OCI-LY3 (cell line): ENCODE measurements around the gene ESRRG.

Source experiments
- H2AFZ ChIP-seq: fragments of 200-600, 300-600 bp; shearing (Covaris generic); 2 replicates; pipeline ENCODE4 v1.6.0; 2014; ENCODE audit warnings: antibody characterized with exemption, low read depth, low read length
- H3K27ac ChIP-seq: fragments of 200-600, 300-600 bp; sonication (generic); 2 replicates; pipeline ENCODE4 v1.5.1; 2014; ENCODE audit warnings: mild to moderate bottlenecking, low read length, moderate library complexity, mixed read lengths
- H3K27me3 ChIP-seq: fragments of 200-600, 300-600 bp; sonication (generic); 2 replicates; pipeline ENCODE4 v1.6.1; 2014; ENCODE audit warnings: low read depth, low read length, mixed read lengths
- H3K36me3 ChIP-seq: fragments of 200-600, 300-600 bp; sonication (generic); replicated peaks from 2 replicates; pipeline ENCODE3; 2014; ENCODE audit warnings: low read depth, low read length, mixed read lengths
- H3K4me1 ChIP-seq: fragments of 300-600, 200-600 bp; sonication (generic); 2 replicates; pipeline ENCODE4 v1.6.1; 2014; ENCODE audit warnings: low read length, mixed read lengths
- H3K4me2 ChIP-seq: fragments of 200-600, 300-600 bp; sonication (generic); 2 replicates; pipeline ENCODE4 v1.6.1; 2014; ENCODE audit warnings: low read length, mixed read lengths
- H3K4me3 ChIP-seq: fragments of 300-600, 200-600 bp; sonication (generic); 2 replicates; pipeline ENCODE4 v1.5.1; 2014; ENCODE audit warnings: antibody characterized with exemption, mild to moderate bottlenecking, low read length, moderate library complexity
- H3K79me2 ChIP-seq: fragments of 300-600, 200-600 bp; shearing (Covaris generic); 2 replicates; pipeline ENCODE4 v1.6.1; 2014; ENCODE audit warnings: mild to moderate bottlenecking, low read length, mixed read lengths
- H3K9ac ChIP-seq: fragments of 300-600, 200-600 bp; shearing (Covaris generic); 2 replicates; pipeline ENCODE4 v1.6.0; 2014; ENCODE audit warnings: mild to moderate bottlenecking, low read length, moderate library complexity
- H3K9me3 ChIP-seq: fragments of 200-600, 300-600 bp; shearing (Covaris generic); 2 replicates; pipeline ENCODE4 v1.6.1; 2014; ENCODE audit warnings: low read length, mixed read lengths; ENCODE audit not compliant: insufficient read depth
- H4K20me1 ChIP-seq: fragments of 200-600, 300-600 bp; sonication (generic); 2 replicates; pipeline ENCODE4 v1.6.1; 2016; ENCODE audit warnings: low read length, mixed read lengths; ENCODE audit not compliant: insufficient read depth
- CTCF ChIP-seq: fragments of 200-600, 300-600 bp; sonication (generic); IDR thresholded peaks from 2 replicates; pipeline ENCODE4 v1.5.1; 2014; ENCODE audit warnings: antibody characterized with exemption, low read length, low read depth
- EZH2phosphoT487 ChIP-seq: fragments of 200-600 bp; shearing (Covaris generic); IDR thresholded peaks from 2 replicates; pipeline ENCODE4 v1.6.1; 2018; ENCODE audit warnings: antibody characterized with exemption, mixed run types, low read depth

ESRRG gene

GRCh38 chr1:216528816-216529215 lies 194.4 kb downstream of the ESRRG start:
- H3K4me3 ChIP-seq, result no peak overlapping the region
- H3K27ac ChIP-seq, result no peak overlapping the region
- no peaks in the 10 kb centered on the region for H3K36me3 ChIP-seq
- no peak overlapping the region for H3K4me2 ChIP-seq
- no peaks in the 10 kb centered on the region for H3K27me3 ChIP-seq
- H3K9me3 ChIP-seq, result no peaks in the 10 kb centered on the region
- no peak overlapping the region for H2AFZ ChIP-seq
- no peak for TF ChIP-seq CTCF
- no peak for TF ChIP-seq EZH2phosphoT487
- H3K79me2 ChIP-seq, result no peaks in the 10 kb centered on the region
- H3K4me1 ChIP-seq, result peaks cover 4% of the 10 kb centered on the region
- H4K20me1 ChIP-seq, result no peaks in the 10 kb centered on the region
- H3K9ac ChIP-seq, result no peak overlapping the region

- Histone ChIP-seq H3K9me3 (no peaks in the 10 kb centered on the region), H3K79me2 (no peaks in the 10 kb centered on the region), H3K4me2 (no peak overlapping the region), H3K4me3 (no peak overlapping the region), H4K20me1 (no peaks in the 10 kb centered on the region), H3K9ac (no peak overlapping the region), H3K36me3 (no peaks in the 10 kb centered on the region), H3K4me1 (no peaks in the 10 kb centered on the region), H3K27ac (no peak overlapping the region), H3K27me3 (no peaks in the 10 kb centered on the region), H2AFZ (no peak overlapping the region)
- TF ChIP-seq EZH2phosphoT487 (no peak), CTCF (no peak)
These were observed 199.6 kb downstream of the ESRRG start for GRCh38 chr1:216523449-216524190.

GRCh38 chr1:216523043-216523442 lies 200.2 kb downstream of the ESRRG start:
- TF ChIP-seq CTCF, result no peak
- no peak for TF ChIP-seq EZH2phosphoT487
- Histone ChIP-seq H3K9me3 (no peaks in the 10 kb centered on the region), H2AFZ (no peak overlapping the region), H3K27me3 (no peaks in the 10 kb centered on the region), H3K9ac (no peak overlapping the region), H4K20me1 (no peaks in the 10 kb centered on the region), H3K79me2 (no peaks in the 10 kb centered on the region), H3K4me1 (no peaks in the 10 kb centered on the region), H3K27ac (no peak overlapping the region), H3K4me2 (no peak overlapping the region), H3K4me3 (no peak overlapping the region), H3K36me3 (no peaks in the 10 kb centered on the region)

- Histone ChIP-seq H3K9me3 (no peaks in the 10 kb centered on the region), H3K27me3 (no peaks in the 10 kb centered on the region)
- TF ChIP-seq CTCF (no peak), EZH2phosphoT487 (no peak)
These were observed 201.8 kb downstream of the ESRRG start for GRCh38 chr1:216521477-216521876.

More at GRCh38 chr1:216521477-216521876, 201.8 kb downstream of the ESRRG start:
- no peaks in the 10 kb centered on the region for H3K36me3 ChIP-seq
- no peaks in the 10 kb centered on the region for H3K4me1 ChIP-seq
- H3K4me2 ChIP-seq, result no peak overlapping the region
- H3K9ac ChIP-seq, result no peak overlapping the region
- H3K79me2 ChIP-seq, result no peaks in the 10 kb centered on the region
- H4K20me1 ChIP-seq, result no peaks in the 10 kb centered on the region
- no peak overlapping the region for H3K27ac ChIP-seq
- H2AFZ ChIP-seq, result no peak overlapping the region
- no peak overlapping the region for H3K4me3 ChIP-seq
